LNCAP (cell line): Measurements from ENCODE around the gene RHBDD1.

Experiments
- TF ChIP-seq, protein P1 (sequence below): fragments of 450-650 bp; IDR thresholded peaks from 2 replicates; pipeline ENCODE4 v1.5.1; 2017; ENCODE audit warnings: mild to moderate bottlenecking

The RHBDD1 gene

DNA sequence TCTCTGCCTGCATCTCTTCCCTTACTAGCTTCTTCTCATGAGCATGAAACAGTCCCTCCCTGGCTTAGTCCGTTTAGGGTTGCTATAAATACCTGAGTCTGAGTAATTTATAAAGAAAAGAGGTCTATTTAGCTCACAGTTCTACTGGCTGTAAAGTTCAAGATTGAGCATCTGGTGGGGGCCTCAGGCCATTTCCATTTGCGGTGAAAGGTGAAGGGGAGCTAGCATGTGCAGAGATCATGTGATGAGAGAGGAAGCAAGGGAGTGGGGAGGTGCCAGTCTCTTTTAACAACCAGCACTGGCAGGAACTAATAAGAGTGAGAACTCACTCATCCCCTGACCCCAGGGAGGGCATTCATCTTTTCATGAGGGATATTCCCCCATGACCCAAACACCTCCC is 26.8 kb downstream of the RHBDD1 start:
- TF ChIP-seq, protein P1, sequence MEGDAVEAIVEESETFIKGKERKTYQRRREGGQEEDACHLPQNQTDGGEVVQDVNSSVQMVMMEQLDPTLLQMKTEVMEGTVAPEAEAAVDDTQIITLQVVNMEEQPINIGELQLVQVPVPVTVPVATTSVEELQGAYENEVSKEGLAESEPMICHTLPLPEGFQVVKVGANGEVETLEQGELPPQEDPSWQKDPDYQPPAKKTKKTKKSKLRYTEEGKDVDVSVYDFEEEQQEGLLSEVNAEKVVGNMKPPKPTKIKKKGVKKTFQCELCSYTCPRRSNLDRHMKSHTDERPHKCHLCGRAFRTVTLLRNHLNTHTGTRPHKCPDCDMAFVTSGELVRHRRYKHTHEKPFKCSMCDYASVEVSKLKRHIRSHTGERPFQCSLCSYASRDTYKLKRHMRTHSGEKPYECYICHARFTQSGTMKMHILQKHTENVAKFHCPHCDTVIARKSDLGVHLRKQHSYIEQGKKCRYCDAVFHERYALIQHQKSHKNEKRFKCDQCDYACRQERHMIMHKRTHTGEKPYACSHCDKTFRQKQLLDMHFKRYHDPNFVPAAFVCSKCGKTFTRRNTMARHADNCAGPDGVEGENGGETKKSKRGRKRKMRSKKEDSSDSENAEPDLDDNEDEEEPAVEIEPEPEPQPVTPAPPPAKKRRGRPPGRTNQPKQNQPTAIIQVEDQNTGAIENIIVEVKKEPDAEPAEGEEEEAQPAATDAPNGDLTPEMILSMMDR = no peak

DNA sequence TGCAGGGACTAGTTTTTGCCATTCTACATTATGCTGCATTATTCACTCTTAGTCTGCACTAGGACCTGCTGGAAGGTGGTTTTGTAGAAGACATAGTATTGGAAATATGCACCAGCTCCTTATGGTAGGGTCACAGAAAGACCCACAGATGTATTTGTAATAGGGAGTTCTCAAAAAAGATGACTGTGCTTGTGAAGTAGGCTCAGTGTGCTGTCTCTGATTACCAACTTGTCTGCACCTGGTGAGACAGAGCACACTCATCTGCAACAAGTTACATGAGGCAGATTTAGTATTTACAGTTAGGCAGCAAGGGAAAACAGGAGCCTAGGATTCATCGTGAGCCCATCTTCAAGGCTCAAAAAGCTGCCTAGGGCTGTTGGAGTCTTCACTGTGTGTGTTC is 29.4 kb downstream of the RHBDD1 start:
- TF ChIP-seq, protein P1 = no peak

DNA sequence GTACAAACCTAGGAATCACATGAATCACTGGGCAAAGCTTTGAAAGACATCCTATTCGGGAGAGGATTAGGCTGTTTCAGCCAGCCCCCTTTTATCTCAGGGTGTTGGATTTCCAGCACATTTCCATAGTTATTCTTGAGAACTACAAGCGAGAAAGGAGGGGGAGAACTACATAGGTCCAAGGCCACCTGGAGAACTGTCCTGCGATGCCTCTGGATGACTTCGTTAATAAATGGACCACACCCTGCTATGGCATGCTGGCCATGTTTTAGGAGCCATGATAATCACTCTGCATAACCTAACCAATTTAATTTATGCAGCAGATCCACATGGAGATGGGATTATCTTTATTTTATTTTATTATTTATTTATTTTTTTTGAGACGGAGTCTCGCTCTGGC is 29.9 kb downstream of the RHBDD1 start:
- TF ChIP-seq, protein P1 = no peak

DNA sequence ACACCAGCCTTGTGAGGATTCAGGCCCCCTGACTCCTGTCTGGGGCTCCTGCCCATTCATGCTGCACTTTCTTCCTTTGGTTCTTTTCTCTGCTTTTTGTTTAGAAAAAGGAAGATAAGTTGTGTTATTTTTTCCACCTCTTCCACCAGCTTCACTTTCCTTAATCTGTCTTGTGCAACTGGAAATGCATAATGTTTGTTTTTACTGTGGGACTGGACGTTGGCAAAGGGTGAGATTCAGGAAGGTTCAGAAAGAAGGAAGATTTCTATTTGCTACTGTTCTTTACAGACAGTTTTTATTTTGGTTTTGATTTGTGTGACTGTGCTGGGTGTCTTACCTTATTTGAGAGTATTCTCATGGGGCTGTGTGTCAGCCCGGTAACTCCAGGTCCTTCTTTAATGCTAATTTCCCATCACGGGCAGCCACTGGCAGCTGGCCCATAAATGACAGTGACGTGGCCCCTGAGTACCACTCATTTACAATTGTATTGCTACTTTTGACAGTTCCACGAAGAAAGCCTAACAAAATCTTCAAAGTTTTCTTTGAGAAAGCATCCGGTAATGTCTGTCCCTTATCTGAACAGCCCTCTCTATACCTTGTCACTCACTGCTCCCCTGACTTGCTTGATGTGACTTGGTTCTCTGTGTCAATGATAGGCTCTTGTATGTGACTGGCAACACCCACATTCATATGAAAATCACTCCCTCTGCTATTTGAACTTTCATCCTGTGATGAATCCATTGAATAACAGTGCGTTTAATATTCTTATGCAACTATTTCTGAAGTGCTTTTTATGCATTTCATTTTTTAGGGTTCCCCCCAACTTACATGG is 32.7 kb downstream of the RHBDD1 start:
- TF ChIP-seq, protein P1 = no peak

DNA sequence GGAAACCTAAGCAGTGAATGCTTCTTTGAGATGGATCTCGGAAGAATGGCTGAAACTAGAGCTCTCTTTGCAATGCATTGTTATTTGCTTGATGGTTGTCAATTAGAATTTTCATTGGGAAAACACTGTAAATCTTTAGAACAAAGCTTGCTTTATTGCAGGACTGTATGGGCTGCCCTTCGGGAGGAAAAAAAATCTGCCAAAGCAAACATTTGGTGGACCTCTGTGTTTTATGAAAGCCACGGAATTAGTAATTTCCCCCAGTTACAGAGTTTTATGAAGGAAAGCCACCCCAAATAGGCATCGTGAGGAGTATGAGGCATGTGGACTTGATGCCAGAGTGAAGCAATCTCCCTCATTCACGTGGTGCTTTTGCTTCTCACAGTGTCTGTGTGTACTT is 33.5 kb downstream of the RHBDD1 start:
- TF ChIP-seq, protein P1 = no peak

DNA sequence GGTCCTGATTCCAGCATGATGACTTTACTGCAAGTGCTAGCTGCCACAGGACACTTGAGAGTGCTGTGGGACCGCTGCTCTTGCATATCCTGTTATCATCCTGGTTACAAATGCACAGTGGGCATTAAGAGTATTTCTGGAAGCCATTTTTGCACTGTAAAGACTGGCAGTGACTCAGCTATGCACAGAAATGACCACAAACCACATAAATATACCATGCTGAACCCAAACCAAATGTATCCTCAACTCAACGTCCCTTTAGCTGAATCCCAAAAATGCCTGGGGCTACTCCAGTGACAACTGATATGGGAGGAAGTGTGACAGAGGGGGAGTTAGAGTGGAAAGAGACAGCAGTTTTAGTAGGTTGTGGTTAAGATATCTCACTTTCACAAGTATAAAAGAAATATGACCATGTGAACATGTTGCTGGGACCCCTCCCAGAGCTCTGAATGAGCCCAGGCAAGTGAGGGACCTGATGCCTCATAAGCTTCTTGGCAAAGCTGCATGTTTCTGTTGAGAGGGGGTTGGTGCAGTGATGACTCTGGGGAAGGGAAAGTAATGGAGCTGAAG is 37.3 kb downstream of the RHBDD1 start:
- TF ChIP-seq, protein P1 = no peak

DNA sequence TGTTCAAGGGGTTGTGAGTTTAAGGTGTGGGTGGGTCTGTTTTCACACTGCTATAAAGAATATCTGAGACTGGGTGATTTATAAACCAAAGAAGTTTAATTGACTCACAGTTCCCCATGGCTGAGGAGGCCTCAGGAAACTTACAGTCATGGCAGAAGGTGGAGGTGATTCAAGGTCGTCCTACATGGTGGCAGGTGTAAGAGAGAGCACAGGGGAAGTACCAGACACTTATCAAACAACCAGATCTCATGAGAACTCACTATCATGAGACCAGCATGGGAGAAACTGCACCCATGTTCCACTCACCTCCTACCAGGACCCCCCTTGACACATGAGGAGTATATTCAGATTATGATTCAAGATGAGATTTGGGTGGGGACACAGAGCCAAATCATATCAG is 38.0 kb downstream of the RHBDD1 start:
- TF ChIP-seq, protein P1 = no peak
